HG03095 (cell line): Measurements from ENCODE around the gene SLC1A6.
"Not testable (repeated sequence)": the region's sequence is repeated elsewhere in the genome, so short reads cannot be mapped to it uniquely, and the experiment has no call there.

Experiments
- ATAC-seq: cut with Tn5 transposase; IDR thresholded peaks from one replicate; pipeline ENCODE4 v1.9.1; 2021; ENCODE audit warnings: moderate library complexity; ENCODE audit not compliant: unreplicated experiment

SLC1A6 gene

GRCh38 chr19:14959263-14959662 is 20.4 kb downstream of the SLC1A6 start:
- no peak for ATAC-seq

- no peak for ATAC-seq
Measured at GRCh38 chr19:14957464-14957863, 22.2 kb downstream of the SLC1A6 start.

GRCh38 chr19:14954071-14954655 is 25.5 kb downstream of the SLC1A6 start:
- ATAC-seq = no peak

DNA sequence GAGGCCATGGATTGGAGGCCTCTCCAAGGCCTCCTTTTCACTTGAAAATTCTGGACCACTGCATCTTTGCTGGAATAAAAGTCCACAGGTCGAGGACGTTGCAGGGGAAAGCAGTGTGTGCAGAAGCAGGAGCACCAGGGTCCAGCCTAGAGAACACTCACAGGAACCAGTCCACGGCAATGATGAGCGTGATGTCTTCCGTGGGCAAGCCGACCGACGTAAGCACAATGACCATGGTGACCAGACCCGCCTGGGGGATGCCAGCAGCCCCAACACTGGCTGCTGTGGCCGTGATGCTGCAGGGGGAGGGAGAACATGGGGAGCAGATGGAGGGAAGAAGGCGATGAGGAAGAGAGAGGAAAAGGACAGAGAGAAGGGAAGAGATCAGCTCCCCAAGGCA is 26.9 kb downstream of the SLC1A6 start:
- ATAC-seq = no peak

- ATAC-seq = no peak
Measured at GRCh38 chr19:14950421-14950820, 29.2 kb downstream of the SLC1A6 start.

- ATAC-seq = no peak
Measured at GRCh38 chr19:14949876-14950275, 29.8 kb downstream of the SLC1A6 start.

DNA sequence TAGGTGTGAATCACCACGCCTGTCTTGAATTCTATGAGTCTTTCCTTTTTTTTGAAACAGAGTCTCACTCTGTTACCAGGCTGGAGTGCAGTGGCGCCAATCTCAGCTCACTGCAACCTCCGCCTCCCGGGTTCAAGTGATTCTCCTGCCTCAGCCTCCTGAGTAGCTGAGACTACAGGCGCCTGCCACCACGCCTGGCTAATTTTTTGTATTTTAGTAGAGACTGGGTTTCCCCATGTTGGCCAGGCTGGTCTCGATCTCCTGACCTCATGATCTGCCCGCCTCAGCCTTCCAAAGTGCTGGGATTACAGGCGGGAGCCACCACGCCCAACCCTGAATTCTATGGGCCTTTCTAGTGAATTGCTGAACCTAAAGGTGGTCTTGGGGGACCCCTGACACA is 30.3 kb downstream of the SLC1A6 start:
- not testable (repeated sequence) for ATAC-seq

DNA sequence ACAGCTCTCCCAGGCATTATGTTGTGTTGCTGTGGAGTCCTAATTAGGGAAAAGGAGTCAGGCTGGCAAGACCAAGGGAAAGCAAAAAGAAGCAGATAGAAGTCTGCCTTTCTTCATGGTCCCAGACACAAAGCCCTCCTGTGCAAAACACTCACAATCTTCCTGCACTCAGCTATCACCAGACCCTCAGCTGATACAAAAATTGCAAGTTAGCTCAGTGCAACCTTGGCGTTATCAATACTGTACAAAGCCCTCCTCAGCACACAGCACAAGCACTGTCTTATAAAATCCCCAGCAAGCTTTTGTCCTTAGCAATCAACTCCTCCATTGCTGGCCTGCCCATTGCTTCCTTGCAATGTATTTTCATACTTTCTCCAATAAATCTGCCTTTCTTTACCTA is 35.2 kb downstream of the SLC1A6 start:
- no peak for ATAC-seq

- ATAC-seq = no peak
Measured at GRCh38 chr19:14943601-14944000, 36.1 kb downstream of the SLC1A6 start.

DNA sequence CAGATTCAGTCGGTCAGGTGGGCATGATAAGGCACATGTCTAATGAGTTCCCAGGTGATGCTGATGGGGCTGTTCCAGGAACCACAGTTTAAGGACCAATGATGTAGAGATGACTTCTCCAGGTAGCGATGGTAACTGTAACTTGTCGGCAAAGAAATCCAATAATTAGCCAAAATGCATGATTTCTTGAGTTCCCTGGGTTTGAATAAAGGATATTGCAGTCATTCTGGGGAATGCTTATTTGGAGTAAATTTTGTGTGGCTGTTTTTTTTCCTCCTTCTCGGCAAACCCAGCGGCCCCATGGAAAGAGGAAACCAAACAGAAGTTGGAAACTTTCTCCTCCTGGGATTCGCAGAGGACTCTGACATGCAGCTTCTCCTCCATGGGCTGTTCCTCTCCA is 38.5 kb downstream of the SLC1A6 start, which contains the start of gene OR7C2:
Gene OR7C2 (plus strand): TSS at position 301 of the 400 bp plus-strand sequence. CDS start 0 bp downstream, at position 301.
- ATAC-seq = no peak

DNA sequence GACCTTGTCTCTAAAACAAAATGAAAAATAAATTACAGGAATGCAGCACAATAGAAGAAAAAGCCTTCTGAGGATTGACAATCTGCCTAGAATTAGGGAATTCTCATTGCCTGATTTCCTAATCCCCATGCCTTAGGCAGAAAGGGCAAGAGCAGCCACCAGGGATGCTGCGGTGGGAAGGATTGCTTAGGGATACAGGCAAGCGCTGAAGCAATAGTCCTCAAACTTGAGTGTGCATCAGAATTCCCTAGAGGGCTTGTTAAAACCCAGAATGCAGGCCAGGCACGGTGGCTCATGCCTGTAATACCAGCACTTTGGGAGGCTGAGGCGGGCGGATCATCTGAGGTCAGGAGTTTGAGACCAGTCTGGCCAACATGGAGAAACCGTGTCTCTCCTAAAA is 39.4 kb downstream of the SLC1A6 start:
- no peak for ATAC-seq

- ATAC-seq = no peak
Measured at GRCh38 chr19:14933506-14933905, 46.2 kb downstream of the SLC1A6 start.

DNA sequence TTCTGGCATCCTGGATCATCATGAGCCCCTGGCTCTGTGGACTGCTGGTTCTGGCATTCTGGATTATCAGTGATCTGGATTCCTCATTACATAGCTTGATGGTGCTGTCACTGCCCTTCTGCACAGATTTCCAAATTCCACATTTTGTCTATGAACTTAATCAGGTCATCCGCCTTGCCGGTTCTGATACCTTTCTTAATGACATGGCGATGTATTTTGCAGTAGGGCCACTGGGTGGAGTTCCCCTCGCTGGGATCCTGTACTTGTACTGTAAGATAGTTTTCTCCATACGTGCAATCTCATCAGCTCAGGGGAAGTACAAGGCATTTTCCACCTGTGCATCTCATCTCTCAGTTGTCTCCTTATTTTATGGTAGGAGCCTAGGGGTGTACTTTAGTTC is 62.8 kb downstream of the SLC1A6 start:
- no peak for ATAC-seq

DNA sequence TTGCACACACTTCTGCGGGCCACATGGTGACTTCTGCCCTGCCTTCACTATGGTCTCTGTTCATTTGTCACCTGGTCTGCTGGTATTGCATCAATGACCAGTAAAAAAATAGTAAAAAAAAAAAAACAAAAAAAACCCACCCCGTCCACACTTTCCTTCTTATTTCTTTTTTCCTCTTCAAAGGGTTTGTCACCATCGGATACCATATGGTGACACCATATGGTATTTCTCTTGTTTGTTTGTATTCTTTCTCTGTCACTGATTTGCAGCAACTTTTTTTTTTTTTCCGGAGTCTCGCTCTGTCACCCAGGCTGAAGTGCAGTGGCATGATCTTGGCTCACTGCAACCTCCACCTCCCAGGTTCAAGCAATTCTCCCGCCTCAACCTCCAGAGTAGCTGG is 64.5 kb downstream of the SLC1A6 start:
- ATAC-seq = no peak

- no peak for ATAC-seq
Measured at GRCh38 chr19:14906711-14907110, 73.0 kb downstream of the SLC1A6 start.

DNA sequence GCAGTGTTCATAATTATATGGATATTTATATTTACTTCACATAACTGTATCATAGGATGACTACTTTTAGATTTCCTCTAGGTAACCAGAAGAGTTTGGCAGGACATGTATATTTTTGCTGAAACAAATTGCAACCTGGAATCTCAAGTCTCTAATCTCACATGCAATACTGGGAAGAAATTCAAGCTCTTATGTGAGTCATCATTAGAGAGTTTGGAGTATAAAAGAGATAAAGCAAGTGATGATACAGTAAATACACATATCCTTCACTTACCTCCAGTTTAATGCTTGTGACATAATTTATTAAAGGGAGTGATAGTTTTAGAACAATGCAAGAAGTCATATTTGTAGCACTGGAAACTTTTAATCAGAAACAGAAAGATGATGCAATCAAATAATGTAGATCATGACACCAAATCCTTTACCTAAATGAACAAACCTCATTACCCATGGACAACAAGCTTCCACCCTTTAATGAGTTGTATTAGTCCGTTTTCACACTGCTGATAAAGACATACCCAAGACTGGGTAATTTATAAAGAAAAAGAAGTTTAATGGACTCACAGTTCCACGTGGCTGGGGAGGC is 77.9 kb downstream of the SLC1A6 start:
- ATAC-seq = no peak
